Loucy (cell line): ENCODE data around the gene GDA.

Source experiments
- H2AFZ ChIP-seq: fragments of 200-600 bp; sonication (generic); 2 replicates; pipeline ENCODE4 v1.6.0; 2016; ENCODE audit warnings: antibody characterized with exemption, mild to moderate bottlenecking, low read length, moderate library complexity
- H3F3A ChIP-seq: fragments of 200-600 bp; 2 replicates; pipeline ENCODE4 v1.6.0; 2016; ENCODE audit warnings: antibody characterized with exemption, low read depth, mild to moderate bottlenecking
- H3K27me3 ChIP-seq: fragments of 200-600 bp; sonication (generic); 2 replicates; pipeline ENCODE4 v1.6.1; 2014; ENCODE audit warnings: low read length, mild to moderate bottlenecking; ENCODE audit not compliant: insufficient read depth, poor library complexity, severe bottlenecking
- H3K36me3 ChIP-seq: fragments of 200-600 bp; sonication (generic); 2 replicates; pipeline ENCODE4 v1.6.1; 2016; ENCODE audit warnings: low read length; ENCODE audit not compliant: insufficient read depth
- H3K4me1 ChIP-seq: fragments of 200-600 bp; sonication (generic); 2 replicates; pipeline ENCODE4 v1.5.1; 2014; ENCODE audit warnings: low read length, mild to moderate bottlenecking; ENCODE audit not compliant: insufficient read depth, poor library complexity, severe bottlenecking
- H3K4me2 ChIP-seq: fragments of 200-600 bp; sonication (generic); 2 replicates; pipeline ENCODE4 v1.6.0; 2014; ENCODE audit warnings: antibody characterized with exemption, low read length, low read depth, mild to moderate bottlenecking; ENCODE audit not compliant: poor library complexity, severe bottlenecking
- H3K4me3 ChIP-seq: fragments of 200-600 bp; sonication (generic); 2 replicates; pipeline ENCODE4 v1.5.1; 2014; ENCODE audit warnings: low read length, mild to moderate bottlenecking, mixed read lengths; ENCODE audit not compliant: poor library complexity, severe bottlenecking
- H3K79me2 ChIP-seq: fragments of 200-600 bp; sonication (generic); 2 replicates; pipeline ENCODE4 v1.6.1; 2014; ENCODE audit warnings: low read length; ENCODE audit not compliant: insufficient read depth
- H3K9ac ChIP-seq: fragments of 200-600 bp; sonication (generic); 2 replicates; pipeline ENCODE4 v1.6.0; 2014; ENCODE audit warnings: mild to moderate bottlenecking, low read depth, low read length, moderate library complexity; ENCODE audit not compliant: poor library complexity, severe bottlenecking
- H3K9me2 ChIP-seq: fragments of 200-600 bp; sonication (generic); replicated peaks from 2 replicates; pipeline ENCODE4 v1.6.1; 2016; ENCODE audit warnings: low read depth, low read length, mixed read lengths
- H3K9me3 ChIP-seq: fragments of 200-600 bp; sonication (generic); 2 replicates; pipeline ENCODE4 v1.6.1; 2014; ENCODE audit warnings: mild to moderate bottlenecking, antibody characterized with exemption, low read length, low read depth; ENCODE audit not compliant: insufficient read depth
- H4K20me1 ChIP-seq: fragments of 200-600 bp; sonication (generic); 2 replicates; pipeline ENCODE4 v1.6.0; 2014; ENCODE audit warnings: antibody characterized with exemption, low read length, mild to moderate bottlenecking; ENCODE audit not compliant: insufficient read depth, poor library complexity, severe bottlenecking
- CTCF ChIP-seq: fragments of 200-600 bp; sonication (generic); conservative IDR thresholded peaks from 2 replicates; pipeline ENCODE4 v1.5.1; 2014; ENCODE audit warnings: mild to moderate bottlenecking, antibody characterized with exemption, low read length
- EZH2phosphoT487 ChIP-seq: fragments of 200-600 bp; IDR thresholded peaks from 2 replicates; pipeline ENCODE4 v1.6.1; 2018; ENCODE audit warnings: antibody characterized with exemption, mild to moderate bottlenecking, moderate library complexity, borderline replicate concordance

Gene GDA

GRCh38 chr9:72149231-72149975 is at the start of gene GDA:
Gene GDA, plus strand, starts transcription at chr9:72149440. Its CDS starts 120 bp downstream, at chr9:72149560.
- Histone ChIP-seq H3K4me2 (no peak within 1 kb of the TSS), H2AFZ (no peak within 1 kb of the TSS), H3K9me3 (no peaks in the 10 kb centered on the region), H3K79me2 (no peaks in the 10 kb centered on the region), H3K36me3 (no peaks in the 10 kb centered on the region), H3K4me1 (no peaks in the 10 kb centered on the region), H3K4me3 (no peak within 1 kb of the TSS), H3F3A (no peaks in the 10 kb centered on the region), H4K20me1 (no peaks in the 10 kb centered on the region), H3K9ac (no peak within 1 kb of the TSS), H3K9me2 (no peaks in the 10 kb centered on the region), H3K27me3 (no peaks in the 10 kb centered on the region)
- TF ChIP-seq CTCF = no peak
- no peak for TF ChIP-seq EZH2phosphoT487

GRCh38 chr9:72102520-72102919 is 46.7 kb upstream of the GDA start:
- H2AFZ ChIP-seq = no peak overlapping the region
- H3K4me2 ChIP-seq = no peak overlapping the region
- no peaks in the 10 kb centered on the region for H3K4me1 ChIP-seq
- no peaks in the 10 kb centered on the region for H3K9me3 ChIP-seq
- H3K4me3 ChIP-seq = no peak overlapping the region
- no peaks in the 10 kb centered on the region for H3K36me3 ChIP-seq
- no peaks in the 10 kb centered on the region for H3K9me2 ChIP-seq
- no peaks in the 10 kb centered on the region for H3F3A ChIP-seq
- no peaks in the 10 kb centered on the region for H3K79me2 ChIP-seq
- H3K9ac ChIP-seq = no peak overlapping the region
- no peak for TF ChIP-seq EZH2phosphoT487
- no peak for TF ChIP-seq CTCF
- H3K27me3 ChIP-seq = no peaks in the 10 kb centered on the region
- H4K20me1 ChIP-seq = no peaks in the 10 kb centered on the region

- no peak overlapping the region for H3K4me3 ChIP-seq
- no peaks in the 10 kb centered on the region for H3F3A ChIP-seq
- H3K9me2 ChIP-seq = no peaks in the 10 kb centered on the region
- no peaks in the 10 kb centered on the region for H3K79me2 ChIP-seq
- no peaks in the 10 kb centered on the region for H3K4me1 ChIP-seq
- no peaks in the 10 kb centered on the region for H3K9me3 ChIP-seq
- no peak overlapping the region for H3K9ac ChIP-seq
- no peaks in the 10 kb centered on the region for H3K36me3 ChIP-seq
- no peak for TF ChIP-seq EZH2phosphoT487
- TF ChIP-seq CTCF = no peak
- no peaks in the 10 kb centered on the region for H3K27me3 ChIP-seq
- no peak overlapping the region for H2AFZ ChIP-seq
- no peaks in the 10 kb centered on the region for H4K20me1 ChIP-seq
- no peak overlapping the region for H3K4me2 ChIP-seq
These were observed 36.2 kb upstream of the GDA start for GRCh38 chr9:72113056-72113455.
